ENCODE data around the gene CAPN3.

Gene CAPN3

DNA sequence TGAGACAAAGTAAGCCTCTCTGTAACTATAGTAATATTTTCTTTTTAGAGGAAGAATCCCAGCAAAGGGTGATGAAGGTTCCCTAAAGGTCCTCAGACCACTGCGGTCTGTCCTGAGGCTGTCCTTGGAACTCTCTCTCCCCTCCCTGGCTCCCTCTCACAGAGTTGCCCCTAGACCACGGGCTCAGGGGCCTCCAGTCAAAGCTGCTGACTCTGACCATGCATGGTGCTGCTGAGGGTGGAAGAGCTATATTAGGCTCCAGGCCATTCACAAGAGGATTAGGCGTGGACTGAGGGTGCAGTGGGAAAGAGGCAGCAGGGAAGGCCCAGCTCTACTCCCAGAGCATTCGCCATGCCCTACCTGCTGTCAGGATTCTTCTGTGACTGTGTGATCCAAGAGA is 14.6 kb downstream of the CAPN3 start:
- Histone ChIP-seq H3K4me1 (ENCODE audit: control insufficient read depth, insufficient read depth, low read length) (no peaks in the 10 kb centered on the region), H3K36me3 (ENCODE audit: control insufficient read depth in 2 of 2, insufficient read depth in 1 of 2, low read length in 2 of 2) (no peaks in the 10 kb centered on the region), H3K27ac (ENCODE audit: extremely low read depth, low read depth, low read length) (no peak overlapping the region), H3K4me3 (ENCODE audit: low read depth, low read length) (no peak overlapping the region), H3K9me3 (ENCODE audit: control insufficient read depth, insufficient read depth, low read depth, low read length) (no peaks in the 10 kb centered on the region)
- CTCF ChIA-PET, result interaction anchor here (1.5 kb wide), 1 partner anchor 9 kb away, joined by 5 read pairs; no protein-coding TSS in a partner anchor
- POLR2A ChIA-PET, result no interaction called here
- no peak for TF ChIP-seq ZNF837 (tag by site-specific recombination; IDR thresholded peaks at IDR 0.05)
- TF ChIP-seq, protein P1, sequence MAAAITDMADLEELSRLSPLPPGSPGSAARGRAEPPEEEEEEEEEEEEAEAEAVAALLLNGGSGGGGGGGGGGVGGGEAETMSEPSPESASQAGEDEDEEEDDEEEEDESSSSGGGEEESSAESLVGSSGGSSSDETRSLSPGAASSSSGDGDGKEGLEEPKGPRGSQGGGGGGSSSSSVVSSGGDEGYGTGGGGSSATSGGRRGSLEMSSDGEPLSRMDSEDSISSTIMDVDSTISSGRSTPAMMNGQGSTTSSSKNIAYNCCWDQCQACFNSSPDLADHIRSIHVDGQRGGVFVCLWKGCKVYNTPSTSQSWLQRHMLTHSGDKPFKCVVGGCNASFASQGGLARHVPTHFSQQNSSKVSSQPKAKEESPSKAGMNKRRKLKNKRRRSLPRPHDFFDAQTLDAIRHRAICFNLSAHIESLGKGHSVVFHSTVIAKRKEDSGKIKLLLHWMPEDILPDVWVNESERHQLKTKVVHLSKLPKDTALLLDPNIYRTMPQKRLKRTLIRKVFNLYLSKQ (tag by site-specific recombination; IDR thresholded peaks at IDR 0.05; ENCODE audit: borderline replicate concordance), result no peak
- no peak for TF ChIP-seq ZNF707 (tag by site-specific recombination; IDR thresholded peaks at IDR 0.05)
- TF ChIP-seq, protein P2, sequence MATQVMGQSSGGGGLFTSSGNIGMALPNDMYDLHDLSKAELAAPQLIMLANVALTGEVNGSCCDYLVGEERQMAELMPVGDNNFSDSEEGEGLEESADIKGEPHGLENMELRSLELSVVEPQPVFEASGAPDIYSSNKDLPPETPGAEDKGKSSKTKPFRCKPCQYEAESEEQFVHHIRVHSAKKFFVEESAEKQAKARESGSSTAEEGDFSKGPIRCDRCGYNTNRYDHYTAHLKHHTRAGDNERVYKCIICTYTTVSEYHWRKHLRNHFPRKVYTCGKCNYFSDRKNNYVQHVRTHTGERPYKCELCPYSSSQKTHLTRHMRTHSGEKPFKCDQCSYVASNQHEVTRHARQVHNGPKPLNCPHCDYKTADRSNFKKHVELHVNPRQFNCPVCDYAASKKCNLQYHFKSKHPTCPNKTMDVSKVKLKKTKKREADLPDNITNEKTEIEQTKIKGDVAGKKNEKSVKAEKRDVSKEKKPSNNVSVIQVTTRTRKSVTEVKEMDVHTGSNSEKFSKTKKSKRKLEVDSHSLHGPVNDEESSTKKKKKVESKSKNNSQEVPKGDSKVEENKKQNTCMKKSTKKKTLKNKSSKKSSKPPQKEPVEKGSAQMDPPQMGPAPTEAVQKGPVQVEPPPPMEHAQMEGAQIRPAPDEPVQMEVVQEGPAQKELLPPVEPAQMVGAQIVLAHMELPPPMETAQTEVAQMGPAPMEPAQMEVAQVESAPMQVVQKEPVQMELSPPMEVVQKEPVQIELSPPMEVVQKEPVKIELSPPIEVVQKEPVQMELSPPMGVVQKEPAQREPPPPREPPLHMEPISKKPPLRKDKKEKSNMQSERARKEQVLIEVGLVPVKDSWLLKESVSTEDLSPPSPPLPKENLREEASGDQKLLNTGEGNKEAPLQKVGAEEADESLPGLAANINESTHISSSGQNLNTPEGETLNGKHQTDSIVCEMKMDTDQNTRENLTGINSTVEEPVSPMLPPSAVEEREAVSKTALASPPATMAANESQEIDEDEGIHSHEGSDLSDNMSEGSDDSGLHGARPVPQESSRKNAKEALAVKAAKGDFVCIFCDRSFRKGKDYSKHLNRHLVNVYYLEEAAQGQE (tag by site-specific recombination; IDR thresholded peaks at IDR 0.05), result no peak
- no peak for TF ChIP-seq ZNF311 (tag by site-specific recombination; IDR thresholded peaks at IDR 0.05; ENCODE audit: borderline replicate concordance)
- no peak for TF ChIP-seq SCRT2 (tag by site-specific recombination; IDR thresholded peaks at IDR 0.05)
- TF ChIP-seq ZSCAN23 (tag by site-specific recombination; IDR thresholded peaks at IDR 0.05), result no peak
- TF ChIP-seq ZNF510 (tag by site-specific recombination; IDR thresholded peaks at IDR 0.05; ENCODE audit: insufficient replicate concordance), result no peak
- TF ChIP-seq, protein P3, sequence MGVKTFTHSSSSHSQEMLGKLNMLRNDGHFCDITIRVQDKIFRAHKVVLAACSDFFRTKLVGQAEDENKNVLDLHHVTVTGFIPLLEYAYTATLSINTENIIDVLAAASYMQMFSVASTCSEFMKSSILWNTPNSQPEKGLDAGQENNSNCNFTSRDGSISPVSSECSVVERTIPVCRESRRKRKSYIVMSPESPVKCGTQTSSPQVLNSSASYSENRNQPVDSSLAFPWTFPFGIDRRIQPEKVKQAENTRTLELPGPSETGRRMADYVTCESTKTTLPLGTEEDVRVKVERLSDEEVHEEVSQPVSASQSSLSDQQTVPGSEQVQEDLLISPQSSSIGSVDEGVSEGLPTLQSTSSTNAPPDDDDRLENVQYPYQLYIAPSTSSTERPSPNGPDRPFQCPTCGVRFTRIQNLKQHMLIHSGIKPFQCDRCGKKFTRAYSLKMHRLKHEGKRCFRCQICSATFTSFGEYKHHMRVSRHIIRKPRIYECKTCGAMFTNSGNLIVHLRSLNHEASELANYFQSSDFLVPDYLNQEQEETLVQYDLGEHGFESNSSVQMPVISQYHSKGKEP (tag by site-specific recombination; IDR thresholded peaks at IDR 0.05), result no peak
- no peak for TF ChIP-seq ZNF404 (tag by site-specific recombination; IDR thresholded peaks at IDR 0.05)

DNA sequence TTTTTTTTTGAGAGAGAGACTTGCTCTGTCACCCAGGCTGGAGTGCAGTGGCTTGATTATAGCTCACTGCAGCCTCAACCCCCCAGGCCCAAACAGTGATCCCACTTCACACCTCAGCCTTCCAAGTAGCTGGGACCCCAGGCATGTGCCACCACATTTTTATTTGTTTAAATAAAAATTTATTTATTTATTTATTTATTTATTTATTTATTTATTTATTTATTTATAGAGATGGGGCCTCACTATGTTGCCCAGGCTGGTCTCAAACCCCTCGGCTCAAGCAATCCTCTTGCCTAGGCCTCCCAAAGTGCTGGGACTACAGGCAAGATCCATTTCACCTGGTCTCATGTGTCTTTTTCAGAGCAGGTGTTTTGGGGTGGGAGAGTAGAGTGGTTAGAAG is 15.5 kb downstream of the CAPN3 start:
- CTCF ChIA-PET, result interaction anchor here (1.5 kb wide), 1 partner anchor 10 kb away, joined by 5 read pairs; no protein-coding TSS in a partner anchor
- POLR2A ChIA-PET, result no interaction called here
- H3K9me3 ChIP-seq (ENCODE audit: control insufficient read depth, insufficient read depth, low read depth, low read length), result no peaks in the 10 kb centered on the region
- H3K36me3 ChIP-seq (ENCODE audit: control insufficient read depth in 2 of 2, insufficient read depth in 1 of 2, low read length in 2 of 2), result no peaks in the 10 kb centered on the region
- H3K27ac ChIP-seq (ENCODE audit: extremely low read depth, low read depth, low read length), result no peak overlapping the region
- no peaks in the 10 kb centered on the region for H3K4me1 ChIP-seq (ENCODE audit: control insufficient read depth, insufficient read depth, low read length)
- H3K4me3 ChIP-seq (ENCODE audit: low read depth, low read length), result no peak overlapping the region
- TF ChIP-seq ZNF394 (tag by site-specific recombination; IDR thresholded peaks at IDR 0.05; ENCODE audit: borderline replicate concordance) (peak; percentile 85), ZXDB (tag by site-specific recombination; IDR thresholded peaks at IDR 0.05) (0 out of 2 replicates have a peak, but pooled peaks have one; percentile 21), ZNF555 (tag by site-specific recombination; conservative IDR thresholded peaks at IDR 0.05) (peak; percentile 53), ZNF664 (tag by site-specific recombination; IDR thresholded peaks at IDR 0.05) (no peak), ZNF221 (tag by site-specific recombination; IDR thresholded peaks at IDR 0.05; ENCODE audit: borderline replicate concordance) (no peak), ZFP3 (tag by site-specific recombination; IDR thresholded peaks at IDR 0.05; ENCODE audit: low read depth) (no peak), ZNF266 (tag by site-specific recombination; IDR thresholded peaks at IDR 0.05; ENCODE audit: low read depth) (no peak), FEZF1 (tag by site-specific recombination; IDR thresholded peaks at IDR 0.05) (no peak), ZNF157 (tag by site-specific recombination; IDR thresholded peaks at IDR 0.05) (no peak), SP3 (tag by site-specific recombination; IDR thresholded peaks at IDR 0.05) (no peak), RBAK (tag by site-specific recombination; IDR thresholded peaks at IDR 0.05) (no peak)
- TF ChIP-seq, protein P4, sequence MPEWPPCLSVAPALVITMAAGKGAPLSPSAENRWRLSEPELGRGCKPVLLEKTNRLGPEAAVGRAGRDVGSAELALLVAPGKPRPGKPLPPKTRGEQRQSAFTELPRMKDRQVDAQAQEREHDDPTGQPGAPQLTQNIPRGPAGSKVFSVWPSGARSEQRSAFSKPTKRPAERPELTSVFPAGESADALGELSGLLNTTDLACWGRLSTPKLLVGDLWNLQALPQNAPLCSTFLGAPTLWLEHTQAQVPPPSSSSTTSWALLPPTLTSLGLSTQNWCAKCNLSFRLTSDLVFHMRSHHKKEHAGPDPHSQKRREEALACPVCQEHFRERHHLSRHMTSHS (tag by site-specific recombination; IDR thresholded peaks at IDR 0.05), result no peak
- TF ChIP-seq, protein P5, sequence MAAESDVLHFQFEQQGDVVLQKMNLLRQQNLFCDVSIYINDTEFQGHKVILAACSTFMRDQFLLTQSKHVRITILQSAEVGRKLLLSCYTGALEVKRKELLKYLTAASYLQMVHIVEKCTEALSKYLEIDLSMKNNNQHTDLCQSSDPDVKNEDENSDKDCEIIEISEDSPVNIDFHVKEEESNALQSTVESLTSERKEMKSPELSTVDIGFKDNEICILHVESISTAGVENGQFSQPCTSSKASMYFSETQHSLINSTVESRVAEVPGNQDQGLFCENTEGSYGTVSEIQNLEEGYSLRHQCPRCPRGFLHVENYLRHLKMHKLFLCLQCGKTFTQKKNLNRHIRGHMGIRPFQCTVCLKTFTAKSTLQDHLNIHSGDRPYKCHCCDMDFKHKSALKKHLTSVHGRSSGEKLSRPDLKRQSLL (tag by site-specific recombination; IDR thresholded peaks at IDR 0.05), result no peak

Measured in HEK293 (cell line).